ENCODE results near the gene PDHX.
"Not testable (repeated sequence)": the region's sequence is repeated elsewhere in the genome, so short reads cannot be mapped to it uniquely, and the experiment has no call there.

The PDHX gene

DNA sequence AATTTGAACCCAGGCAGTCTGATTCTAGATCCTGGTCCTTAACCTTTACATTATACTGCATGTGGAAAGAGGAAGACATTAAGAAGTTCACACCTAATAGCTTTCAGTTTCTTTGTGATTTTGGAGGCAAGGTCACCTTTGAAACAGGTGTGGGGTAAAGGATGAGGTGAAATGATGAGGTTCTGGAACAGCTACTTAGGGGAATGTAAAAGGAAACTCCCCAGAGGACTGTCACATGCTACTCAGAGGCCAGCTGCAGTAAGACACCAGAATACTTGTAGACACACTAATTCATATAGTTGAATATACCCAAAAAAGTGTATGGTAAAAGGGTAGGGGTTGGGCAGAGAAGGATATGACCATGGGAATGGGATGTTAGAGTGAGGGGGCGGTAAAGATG, 5.6 kb upstream of the PDHX start:
- DNase-seq (ENCODE audit: low read depth in 1 of 2, low spot score in 1 of 2) = no peak

DNA sequence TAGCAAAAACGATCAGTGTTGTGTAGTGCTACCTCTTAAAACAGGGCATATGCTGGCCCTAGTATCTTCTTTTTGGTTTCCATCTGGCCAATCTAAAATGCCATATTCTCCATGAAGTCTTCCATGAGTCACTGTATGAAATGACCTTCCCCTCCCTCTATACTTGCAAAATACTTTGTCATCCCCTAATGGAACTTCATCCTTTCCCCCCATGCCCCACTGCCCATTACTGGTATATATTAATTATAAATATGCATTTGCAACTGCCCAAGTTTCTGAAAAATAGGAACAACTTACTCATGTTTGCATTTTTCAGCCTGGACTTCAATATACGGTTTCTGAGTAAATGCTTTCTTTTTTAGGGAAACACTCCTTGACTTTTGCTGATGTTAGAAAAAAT, 4.7 kb upstream of the PDHX start:
- no peak for DNase-seq (ENCODE audit: low read depth in 1 of 2, low spot score in 1 of 2)

DNA sequence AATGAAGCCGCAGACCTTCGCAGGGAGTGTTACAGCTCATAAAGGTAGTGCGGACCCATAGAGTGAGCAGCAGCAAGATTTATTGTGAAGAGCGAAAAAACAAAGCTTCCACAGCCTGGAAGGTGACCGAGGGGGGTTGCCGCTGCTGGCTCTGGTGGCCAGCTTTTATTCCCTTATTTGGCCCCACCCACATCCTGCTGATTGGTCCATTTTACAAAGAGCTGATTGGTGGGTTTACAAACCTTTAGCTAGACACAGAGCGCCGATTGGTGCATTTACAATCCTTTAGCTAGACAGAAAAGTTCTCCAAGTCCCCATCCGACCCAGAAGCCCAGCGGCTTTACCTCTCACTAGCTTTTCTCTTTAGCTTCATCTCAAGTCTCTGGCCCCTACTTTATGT, 2.9 kb upstream of the PDHX start:
- DNase-seq (ENCODE audit: low read depth in 1 of 2, low spot score in 1 of 2) = not testable (repeated sequence)

DNA sequence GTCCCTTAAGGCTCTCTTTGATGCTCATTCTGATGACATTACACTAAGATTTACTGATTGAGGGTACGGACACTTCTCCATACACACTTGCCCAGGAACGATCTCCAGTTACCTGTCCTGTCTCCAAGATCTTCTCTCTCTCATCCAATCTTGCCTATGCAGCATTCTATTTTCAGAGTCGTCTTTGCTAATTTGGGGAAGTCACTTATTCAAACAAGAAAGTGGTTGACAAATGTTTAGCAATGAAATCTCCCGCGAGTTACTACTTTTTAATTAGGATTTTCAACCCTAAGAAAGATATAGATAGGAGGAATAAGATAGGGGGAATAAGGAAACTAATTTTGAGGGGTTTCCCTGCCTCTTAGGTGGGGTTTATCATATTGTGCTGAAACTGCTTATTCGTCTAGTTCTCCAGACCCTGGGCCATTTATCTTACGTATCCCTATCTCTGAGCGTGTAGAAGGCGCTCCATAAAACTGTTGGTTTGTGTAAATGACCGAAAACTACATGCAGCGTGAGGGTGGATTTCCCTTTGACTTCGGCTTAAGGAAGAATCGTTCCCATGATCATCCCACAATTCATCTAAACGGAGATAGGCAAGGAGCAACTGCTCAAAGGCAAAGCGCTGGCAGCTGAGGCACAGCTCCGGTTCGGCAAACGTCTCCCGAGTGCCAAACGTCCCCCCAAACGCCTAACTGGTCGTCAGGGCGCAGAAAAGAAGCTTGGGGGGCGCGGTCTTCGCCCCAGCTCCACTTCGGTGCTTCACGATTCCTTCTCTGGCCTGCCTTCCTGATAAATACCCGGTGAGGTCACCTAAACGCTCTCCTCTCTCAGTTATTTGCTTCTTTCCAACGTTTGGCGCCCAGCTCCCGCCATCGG, 1.0 kb upstream of the PDHX start:
- DNase-seq (ENCODE audit: low read depth in 1 of 2, low spot score in 1 of 2) = no peak

DNA sequence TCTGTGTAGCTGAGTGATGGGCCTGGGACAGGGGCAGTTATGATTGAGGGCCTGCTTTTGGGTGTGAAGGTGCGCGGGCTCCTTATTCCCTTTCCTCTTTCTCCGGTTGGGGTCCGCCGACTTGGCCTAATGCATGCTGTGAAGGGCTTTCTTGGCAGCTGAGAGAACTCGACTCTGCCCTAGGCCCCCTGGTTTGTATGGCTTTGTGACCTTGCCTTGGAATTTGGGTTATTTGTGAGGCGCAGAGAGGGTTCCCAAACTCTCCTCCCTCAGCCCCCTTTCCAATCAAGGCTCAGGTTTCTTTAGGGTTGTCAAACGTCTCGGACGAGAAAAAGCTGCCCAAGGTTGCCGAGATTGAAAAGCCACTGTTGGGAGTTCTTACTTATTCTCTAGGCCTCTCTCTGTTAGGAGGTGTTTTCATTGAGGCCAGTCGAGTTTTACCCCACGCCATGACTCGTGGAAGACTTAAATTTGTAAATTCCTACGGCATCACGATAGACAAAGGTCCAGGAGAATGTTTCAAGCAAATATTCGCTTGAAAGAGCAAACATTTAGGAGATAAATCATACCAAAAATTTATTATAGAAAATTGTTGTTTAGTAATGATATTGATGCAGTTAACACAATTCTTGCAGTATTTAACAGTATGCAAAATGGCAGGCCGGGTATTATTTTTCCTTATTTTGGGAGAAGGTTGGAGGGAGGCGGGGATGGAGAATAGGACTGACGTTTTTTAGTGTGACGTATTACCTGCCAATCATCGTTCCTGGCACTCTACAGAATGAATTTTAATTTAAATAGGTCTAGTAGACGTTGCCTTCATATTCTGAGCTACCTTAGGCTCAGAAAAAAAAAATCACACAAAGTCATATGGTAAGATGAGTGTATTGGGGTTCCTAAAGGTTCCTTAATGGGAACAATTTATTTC, 689 bp downstream of the PDHX start:
- no peak for DNase-seq (ENCODE audit: low read depth in 1 of 2, low spot score in 1 of 2)

DNA sequence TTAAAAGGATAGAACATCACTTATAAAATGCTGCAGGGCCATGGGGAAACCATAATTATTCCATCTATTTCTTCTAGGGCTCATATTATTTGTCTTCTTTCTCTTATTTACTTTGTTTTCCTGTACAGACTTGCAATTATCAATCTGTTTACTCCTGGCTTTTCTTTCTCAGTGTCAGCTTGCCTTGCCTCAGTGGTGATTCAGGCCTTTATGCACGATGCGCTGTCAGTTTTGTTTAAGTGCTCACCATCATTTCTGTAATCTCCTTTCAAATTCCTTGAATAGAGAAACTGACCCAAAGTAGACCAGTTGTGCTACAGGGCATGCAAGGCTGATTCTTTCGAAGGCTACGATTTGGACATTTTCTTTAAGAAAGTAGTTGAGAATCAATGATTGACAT, 4.7 kb downstream of the PDHX start:
- no peak for DNase-seq (ENCODE audit: low read depth in 1 of 2, low spot score in 1 of 2)

DNA sequence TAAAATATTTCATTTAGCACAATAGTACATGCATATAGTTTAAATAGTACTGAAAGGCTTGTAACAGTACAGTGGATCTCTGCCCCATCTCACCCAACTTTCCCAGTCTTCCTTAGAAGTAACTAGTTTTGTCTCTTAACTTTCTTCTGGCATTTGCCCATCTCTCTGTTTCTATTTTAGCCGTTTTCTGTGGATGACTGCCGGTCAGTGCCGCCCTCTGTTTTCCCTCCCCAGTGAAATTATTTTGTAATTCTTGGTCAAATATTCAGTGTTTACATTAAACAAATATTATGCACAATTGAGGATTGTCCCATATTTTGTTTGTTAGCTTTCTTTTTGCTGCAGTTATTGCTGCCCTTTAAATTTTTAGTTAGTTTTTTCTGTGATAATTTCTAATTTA, 8.3 kb downstream of the PDHX start:
- DNase-seq (ENCODE audit: low read depth in 1 of 2, low spot score in 1 of 2) = no peak

DNA sequence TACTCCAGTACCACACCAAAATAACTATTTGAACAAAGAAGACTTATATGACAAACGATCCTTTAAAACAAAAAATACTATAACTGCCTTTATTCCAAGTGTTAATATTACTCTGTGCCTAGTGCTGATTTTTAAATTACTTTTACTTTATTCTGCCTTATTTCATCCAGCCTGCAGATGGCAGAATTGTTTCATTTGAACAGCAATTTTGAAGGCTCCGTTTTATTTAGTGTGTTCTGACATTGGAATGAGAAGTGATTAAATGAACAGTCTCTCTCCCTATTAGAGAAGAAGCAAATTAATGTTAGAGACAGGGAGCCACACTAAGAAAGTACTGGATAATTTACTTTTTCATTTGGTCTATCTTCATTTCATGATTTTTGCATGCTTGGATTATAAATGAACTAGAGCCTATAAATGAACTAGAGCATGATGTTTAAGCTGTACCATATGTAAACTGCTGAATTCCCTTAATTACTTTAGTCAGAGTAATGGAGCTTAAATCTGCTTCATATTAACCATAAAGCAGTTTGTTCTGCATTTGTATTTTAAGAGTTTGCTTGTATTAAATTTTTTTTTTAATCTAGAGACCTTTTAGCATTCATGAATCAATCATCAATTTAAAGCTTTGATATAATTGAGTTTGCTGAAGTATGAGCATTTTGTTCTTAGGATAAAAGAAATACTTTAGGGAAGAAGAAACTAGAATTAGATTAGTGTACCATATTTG, 9.8 kb downstream of the PDHX start:
- DNase-seq (ENCODE audit: low read depth in 1 of 2, low spot score in 1 of 2) = no peak

DNA sequence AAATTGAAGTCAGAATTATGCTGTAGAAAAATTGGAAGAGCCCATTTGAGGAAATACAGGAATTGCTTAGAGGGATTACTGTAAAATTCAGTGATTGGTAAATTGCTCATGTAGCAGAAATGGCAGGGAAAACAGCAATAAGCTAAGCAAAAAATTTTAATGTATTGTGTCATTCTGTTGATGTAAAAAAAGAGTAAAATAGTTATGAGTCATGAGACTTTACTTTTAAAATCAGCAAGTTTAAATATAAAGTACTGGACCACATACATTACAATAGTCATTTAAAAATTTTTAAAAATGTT, 10.4 kb downstream of the PDHX start:
- DNase-seq (ENCODE audit: low read depth in 1 of 2, low spot score in 1 of 2) = no peak

DNA sequence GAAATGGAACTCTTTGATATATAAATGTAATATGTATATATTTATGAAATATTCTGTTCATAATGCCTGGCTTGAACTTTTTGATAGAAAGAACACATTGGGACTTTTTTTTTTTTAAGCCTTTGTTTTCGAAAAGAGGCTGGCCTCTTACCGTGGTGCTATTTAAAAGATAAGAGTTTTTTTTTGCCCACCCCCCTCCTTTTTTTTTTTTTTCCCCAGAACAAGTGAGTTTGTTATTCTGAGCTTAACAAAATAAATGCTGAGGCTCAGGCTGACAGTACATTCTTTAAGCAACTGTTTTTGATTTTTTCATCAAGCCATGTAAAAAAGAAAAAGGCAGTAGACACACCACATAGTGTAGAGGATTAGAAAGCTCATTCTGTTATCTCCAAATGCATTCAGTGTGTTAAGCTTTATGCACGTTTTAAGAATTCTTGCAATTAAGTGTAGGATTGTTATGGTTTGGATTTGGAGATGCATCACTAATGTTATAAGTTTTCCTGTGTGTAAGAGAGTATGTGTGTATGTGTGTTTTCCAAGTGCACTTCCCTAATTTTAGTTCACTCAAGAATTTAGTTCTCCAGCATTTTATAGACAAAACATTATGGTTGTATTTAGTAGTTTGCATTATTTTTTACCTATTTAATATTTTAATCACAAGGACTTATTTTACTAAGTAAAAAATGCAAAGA, 12.0 kb downstream of the PDHX start:
- no peak for DNase-seq (ENCODE audit: low read depth in 1 of 2, low spot score in 1 of 2)

DNA sequence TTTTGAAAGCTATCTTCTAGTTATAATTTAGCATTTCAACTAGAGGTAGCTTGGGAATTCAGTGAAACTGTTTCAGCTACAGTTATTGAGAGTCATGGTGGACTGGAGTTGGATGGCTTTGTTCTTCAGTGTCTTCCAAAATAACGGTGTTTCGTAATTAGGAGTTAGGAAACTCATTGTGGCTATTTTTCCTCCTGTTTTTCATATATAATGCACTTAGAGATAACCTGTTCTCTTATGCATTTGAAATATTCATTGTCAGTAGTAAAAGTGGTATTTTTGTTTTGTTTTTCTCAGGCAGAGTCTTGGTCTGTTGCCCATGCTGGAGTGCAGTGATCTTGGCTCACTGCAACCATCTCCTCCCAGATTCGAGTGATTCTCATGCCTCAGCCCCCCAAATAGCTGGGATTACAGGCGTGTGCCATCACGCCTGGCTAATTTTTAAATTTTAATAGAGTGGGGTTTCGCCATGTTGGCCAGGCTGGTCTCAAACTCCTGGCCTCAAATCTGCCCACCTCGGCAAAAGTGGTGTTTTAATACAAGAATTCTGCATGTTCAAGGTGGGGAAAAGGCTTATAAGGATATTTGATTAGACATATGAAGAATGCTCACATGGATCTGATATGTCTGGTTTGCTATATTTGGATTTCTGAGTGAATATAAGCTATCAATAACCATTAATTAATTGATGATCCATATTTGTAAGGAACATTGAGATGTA, 12.7 kb downstream of the PDHX start:
- DNase-seq (ENCODE audit: low read depth in 1 of 2, low spot score in 1 of 2) = no peak

DNA sequence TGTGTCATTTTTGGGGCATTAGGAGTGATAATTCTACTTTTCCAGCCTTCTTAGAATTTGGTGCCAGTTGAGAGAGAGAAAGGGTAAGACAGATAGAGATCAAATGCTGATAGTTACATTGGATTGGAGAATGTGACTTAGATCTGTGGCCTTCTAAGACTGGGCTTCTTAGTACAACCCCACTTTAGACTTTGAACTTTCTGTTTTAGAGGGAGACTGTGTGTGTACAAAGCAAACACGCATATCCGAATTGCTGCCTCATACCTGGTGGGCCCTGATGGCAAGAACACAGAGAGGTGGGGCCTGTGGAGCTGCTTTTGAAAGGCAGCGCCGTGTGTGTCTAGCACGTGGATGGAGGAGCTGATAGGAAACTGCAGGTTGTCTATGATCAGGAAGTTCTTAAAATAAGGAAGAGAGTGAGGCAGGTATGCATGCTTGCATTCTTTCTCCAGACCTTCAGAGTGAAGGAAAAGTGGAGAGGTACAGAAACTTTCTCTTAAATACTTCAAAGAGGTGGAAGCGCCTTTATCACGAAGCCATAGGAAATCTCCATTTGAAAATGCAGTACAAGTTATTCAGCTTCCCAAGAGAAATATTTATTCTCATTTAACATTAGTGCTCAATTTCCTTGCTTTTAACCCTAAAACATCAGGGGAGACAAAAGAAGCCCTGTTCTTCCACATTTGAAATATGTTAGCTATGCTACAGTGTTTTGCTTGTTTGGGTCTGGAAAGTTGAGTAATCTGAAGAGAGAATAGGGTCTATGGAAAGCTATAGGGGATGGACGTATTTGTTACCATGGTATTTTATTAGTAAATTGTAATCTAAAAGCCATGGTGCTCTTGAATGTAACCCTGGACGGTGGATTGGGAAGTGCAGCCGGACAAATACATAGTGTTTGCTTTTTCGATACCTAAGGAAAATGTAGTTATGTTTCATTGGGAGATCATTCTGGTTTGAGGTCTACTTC, 13.7 kb downstream of the PDHX start:
- no peak for DNase-seq (ENCODE audit: low read depth in 1 of 2, low spot score in 1 of 2)

DNA sequence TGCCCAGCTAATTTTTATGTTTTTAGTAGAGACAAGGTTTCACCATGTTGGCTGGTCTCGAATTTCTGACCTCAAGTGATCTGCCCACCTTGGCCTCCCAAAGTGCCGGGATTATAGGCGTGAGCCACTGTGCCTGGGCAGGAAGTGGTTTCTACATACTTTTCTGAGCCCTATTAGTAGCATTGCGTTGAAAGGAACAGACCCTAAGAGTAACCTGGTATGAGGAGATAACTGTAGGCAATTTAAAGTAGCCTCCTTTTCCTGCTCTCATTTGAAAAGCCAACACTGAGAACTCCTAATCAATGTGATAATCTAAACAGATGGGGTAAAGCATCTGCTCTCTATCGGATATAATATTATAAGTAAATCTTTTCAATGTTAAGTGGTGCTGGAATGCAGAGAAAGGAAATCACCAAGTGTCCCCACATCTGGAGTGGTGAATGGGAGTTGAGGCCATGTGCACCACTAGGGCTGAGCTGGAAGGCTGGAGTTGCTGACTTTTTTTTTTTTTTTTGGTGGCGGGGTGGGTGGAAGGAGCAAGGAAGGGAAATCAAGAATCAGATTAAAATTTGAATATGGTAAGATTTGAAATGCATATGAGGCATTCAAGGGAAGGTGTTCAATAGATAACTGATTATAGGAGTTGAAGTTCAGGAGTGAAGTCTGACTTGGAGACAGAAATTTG, 20.7 kb downstream of the PDHX start:
- DNase-seq (ENCODE audit: low read depth in 1 of 2, low spot score in 1 of 2) = no peak

DNA sequence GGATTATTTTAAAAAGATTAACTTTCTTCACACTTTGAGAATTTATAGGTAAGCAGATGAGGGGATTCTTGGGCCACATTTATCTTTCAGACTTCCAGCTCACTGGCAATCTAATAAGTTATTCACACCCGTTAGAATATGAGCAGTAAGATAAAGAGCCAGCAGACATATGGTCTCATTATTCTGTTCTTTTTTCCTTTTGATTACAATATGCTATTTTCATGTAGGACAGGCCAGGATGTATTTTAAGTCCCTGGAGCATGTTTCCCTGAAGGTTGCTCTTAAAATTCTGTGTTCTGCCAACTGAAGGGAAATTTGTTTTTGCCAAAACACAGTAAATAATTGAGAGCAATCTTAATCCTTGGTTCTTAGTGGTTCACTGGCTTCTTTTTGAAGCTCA, 22.2 kb downstream of the PDHX start:
- DNase-seq (ENCODE audit: low read depth in 1 of 2, low spot score in 1 of 2) = no peak

DNA sequence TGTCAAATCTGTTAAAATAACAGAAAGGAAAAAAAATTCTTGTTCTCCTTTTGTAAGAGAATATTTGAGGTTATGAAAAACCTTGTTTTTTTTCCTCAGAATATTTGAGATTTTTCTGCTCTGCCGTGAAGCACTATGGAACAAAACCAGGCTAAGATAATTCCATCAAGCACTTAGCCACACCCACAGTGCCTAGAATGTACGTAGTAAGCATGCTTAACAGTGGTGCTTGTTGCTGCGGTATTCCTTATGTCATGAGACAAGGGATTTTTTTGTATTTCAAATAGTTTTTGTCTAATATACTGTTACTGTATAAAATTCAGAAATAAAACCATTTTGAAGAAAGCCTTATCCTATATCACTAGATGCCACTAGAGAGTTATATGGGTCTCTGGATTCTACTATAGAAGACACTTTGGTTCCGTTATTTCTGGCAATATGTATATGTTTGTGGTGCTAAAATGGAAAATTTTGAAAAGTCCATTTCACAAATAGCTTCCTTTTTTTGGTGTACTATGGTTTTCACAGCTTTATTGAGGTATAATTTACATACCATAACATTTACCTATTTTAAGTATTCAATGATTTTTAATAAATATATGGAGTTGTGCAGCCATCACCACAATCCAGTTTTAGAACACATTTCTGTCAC, 23.7 kb downstream of the PDHX start:
- DNase-seq (ENCODE audit: low read depth in 1 of 2, low spot score in 1 of 2) = no peak

DNA sequence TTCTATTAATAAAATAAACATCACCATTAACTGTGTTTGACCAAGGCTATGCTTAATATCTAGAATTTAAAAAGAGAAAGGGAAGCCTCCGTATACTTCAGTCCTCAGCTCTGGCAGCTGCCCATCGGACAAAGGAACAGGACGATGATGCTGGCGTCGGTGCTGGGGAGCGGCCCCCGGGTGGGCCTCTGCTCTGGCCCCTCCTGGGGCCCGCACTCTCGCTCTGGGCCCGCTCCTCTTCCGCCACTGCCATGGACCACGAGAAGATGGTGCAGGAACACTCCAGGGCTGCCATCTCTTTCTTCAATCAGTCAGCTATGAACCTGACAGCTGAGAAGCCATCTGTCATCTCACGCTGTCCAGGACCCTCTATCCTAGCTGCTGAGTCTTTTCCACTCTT, 25.3 kb downstream of the PDHX start:
- DNase-seq (ENCODE audit: low read depth in 1 of 2, low spot score in 1 of 2) = no peak

DNA sequence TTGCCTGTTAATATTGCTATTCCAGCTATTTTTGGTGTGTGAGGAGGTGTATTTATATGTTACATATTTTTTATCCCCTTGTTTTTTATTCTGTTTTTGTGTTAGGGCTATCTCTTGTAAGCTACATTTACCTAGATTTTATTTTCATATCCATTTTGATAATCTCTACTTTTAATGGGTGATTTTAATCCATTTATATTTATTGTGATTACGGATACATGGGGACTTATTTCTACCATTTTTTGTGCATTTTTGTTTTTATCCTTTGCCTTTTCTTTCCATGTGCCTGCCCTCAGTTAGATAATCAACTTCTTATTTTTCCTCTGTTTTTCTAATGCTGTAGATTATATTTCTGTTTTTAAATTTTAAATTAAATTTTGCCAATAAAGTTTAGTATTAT, 28.3 kb downstream of the PDHX start:
- DNase-seq (ENCODE audit: low read depth in 1 of 2, low spot score in 1 of 2) = no peak

DNA sequence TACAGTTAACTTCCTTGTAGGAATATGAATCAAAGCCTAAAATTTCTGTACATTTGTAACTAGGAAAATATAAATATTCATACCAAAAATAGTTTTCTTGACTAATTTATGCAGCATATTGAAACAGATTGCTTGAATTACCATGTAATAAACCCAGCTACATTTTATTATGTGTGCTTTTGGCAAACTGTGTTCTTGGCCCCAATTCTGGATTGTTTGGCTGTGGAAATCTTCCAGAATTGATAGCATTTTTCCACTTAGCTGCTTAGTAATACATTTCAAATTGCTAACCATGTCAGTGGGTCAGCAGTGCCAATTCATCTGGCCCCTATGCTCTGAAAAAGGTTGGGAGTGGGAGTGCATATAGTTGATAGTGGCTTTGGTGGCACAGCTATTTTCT, 32.3 kb downstream of the PDHX start:
- no peak for DNase-seq (ENCODE audit: low read depth in 1 of 2, low spot score in 1 of 2)
